ENCODE results near the gene GRIA2.

Gene GRIA2

GRCh38 chr4:157265281-157265680, 44.8 kb downstream of the GRIA2 start:
- DNase-seq (ENCODE audit: low spot score), result no peak

GRCh38 chr4:157270108-157270507, 49.6 kb downstream of the GRIA2 start:
- DNase-seq (ENCODE audit: low spot score), result no peak

DNA sequence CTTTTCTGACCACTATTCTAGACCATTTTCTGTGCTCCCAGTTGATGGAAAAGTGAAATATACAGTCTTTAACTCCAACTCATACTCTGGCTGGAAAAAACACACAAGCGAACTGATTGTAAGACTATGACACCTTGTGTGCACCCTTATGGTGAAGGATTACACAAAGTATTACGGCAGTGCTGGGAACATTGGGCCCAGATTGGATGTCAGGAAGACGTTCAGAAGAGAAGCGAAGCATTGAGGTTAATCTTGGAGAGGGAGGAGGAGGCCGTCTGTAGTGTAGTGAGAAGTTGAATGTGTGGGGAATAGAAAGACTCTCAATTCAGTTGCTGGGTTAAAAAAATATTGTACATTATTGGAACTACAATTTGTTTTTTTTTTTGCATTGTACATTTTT, 50.0 kb downstream of the GRIA2 start:
- DNase-seq (ENCODE audit: low spot score), result no peak

DNA sequence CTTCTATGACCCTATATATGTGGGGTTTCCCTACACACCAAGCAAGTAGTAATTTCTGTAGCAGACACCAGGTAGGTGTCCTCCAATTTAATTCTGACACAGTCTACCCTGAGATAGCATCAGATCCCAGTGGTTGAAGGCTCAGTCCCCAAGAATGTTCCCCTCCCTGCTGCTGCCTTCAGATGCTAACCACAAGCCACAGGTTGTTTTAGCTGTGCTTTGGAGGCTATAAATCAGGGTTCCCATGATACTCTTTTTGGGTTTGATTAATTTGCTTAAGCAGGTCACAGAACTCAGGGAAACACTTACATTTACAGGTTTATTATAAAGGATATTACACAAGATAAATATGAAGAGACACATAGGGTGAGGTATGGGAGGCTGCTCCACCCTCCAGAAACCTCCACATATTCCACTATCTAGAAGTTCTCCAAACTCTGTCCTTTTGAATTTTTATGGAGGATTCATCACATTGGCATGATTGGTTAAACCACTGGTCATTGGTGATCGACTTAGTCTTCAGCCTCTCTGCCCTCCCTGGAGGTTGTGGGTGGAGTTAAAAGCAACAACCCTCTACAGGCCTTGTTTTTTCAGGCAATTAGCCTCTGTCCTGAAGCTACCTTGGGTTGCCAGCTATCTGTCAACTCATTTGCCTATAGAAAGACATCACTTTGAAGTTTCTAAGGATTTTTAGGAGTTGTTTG, 50.8 kb downstream of the GRIA2 start:
- no peak for DNase-seq (ENCODE audit: low spot score)

- no peak for DNase-seq (ENCODE audit: low spot score)
Observed at GRCh38 chr4:157280673-157281072, 60.1 kb downstream of the GRIA2 start.

DNA sequence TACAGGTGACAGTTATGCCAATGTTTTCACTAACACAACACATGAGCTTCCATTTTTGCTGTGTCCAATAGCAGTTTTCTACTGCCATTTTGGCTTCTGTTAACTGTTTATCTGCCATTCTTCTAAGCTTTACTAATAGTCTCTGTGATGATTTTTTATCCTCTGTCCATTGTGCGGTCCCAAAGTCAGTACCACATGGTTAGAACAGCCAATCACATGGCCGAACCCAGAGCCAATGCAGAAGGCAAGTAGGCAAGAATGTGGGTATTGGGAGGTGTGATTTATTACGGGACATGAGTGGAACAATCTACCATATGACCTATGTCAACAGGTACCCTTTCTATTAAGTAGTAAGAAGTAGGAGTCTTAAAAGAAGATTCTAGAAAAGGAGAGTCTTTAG, 61.5 kb downstream of the GRIA2 start:
- no peak for DNase-seq (ENCODE audit: low spot score)

GRCh38 chr4:157287445-157287844, 66.9 kb downstream of the GRIA2 start:
- DNase-seq (ENCODE audit: low spot score), result no peak

GRCh38 chr4:157290622-157291021, 70.1 kb downstream of the GRIA2 start:
- DNase-seq (ENCODE audit: low spot score), result no peak

- DNase-seq (ENCODE audit: low spot score), result peak; percentile 26
Observed at GRCh38 chr4:157291071-157291470, 70.5 kb downstream of the GRIA2 start.

GRCh38 chr4:157293673-157294072, 73.1 kb downstream of the GRIA2 start:
- DNase-seq (ENCODE audit: low spot score), result no peak

GRCh38 chr4:157294575-157294974, 74.0 kb downstream of the GRIA2 start:
- no peak for DNase-seq (ENCODE audit: low spot score)

DNA sequence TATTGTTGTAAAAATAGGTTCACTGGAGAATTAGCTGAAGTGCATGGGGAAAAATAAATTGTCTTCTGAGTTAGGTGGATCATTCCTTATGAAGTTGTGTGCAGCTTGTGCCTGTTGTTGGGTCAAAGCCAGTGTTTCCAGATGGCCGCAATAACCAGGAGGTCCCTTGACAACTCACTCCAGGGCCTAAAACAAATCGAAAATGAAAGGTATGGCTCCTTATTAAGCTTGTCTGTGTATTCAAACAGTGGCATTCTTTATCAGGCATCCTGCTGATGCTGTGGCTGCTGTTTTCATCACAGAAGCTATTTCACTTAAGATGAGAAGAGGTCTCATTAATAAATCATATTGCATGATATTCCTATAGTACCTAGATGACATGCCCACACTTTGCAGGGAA, 80.2 kb downstream of the GRIA2 start:
- no peak for DNase-seq (ENCODE audit: low spot score)

- no peak for DNase-seq (ENCODE audit: low spot score)
Observed at GRCh38 chr4:157303471-157303960, 83.0 kb downstream of the GRIA2 start.

DNA sequence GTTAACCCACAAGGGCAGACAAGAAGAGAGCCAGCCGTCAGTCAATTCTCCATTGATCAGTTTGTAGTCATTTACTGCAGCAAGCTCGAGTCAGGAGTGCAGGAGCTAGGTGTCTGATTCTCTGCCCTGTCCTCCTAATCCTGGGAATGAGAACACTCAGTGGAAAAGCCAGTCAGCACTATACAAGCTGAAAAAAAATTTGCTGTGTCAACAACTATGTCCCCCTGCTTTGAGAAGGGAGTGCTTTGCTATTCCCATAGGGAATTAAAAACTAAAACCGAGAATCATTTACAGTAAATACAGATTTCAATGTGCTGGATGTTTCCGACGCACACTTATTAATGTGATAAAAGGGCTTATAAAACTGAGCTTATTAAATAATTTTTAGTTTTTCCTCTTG, 84.2 kb downstream of the GRIA2 start:
- no peak for DNase-seq (ENCODE audit: low spot score)

DNA sequence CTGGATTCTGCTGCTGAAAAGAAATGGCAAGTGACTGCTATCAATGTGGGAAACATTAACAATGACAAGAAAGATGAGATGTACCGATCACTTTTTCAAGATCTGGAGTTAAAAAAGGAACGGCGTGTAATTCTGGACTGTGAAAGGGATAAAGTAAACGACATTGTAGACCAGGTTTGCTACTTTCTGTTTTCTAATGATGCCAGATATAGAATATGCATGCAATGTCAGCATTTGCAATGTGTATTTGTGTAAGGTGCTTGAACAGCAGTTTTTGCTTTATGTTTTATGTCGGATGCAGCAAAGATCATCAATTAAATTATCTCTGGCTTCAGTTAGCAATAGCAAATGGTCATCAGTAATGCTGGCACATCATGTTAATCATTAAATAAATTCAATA, 92.2 kb downstream of the GRIA2 start:
- DNase-seq (ENCODE audit: low spot score), result no peak

DNA sequence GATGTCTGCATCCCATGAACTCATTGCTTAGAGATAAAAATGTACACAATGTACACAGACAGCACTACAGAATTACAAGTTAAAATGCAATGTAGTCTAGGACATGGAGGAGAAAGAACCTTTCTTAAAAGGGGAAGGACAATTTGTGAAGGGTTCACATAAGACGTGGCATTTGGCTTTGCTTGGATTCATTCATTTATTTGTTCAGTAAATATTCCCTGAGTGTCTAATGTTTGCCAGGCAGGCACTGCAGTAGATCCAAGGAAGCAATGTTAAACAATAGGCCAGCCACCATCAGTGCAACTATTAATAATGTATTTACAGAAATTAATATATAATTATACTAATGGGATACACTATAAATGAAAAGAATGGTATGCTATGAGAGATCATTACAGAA, 94.4 kb downstream of the GRIA2 start:
- DNase-seq (ENCODE audit: low spot score), result no peak

- DNase-seq (ENCODE audit: low spot score), result no peak
Observed at GRCh38 chr4:157315968-157316367, 95.4 kb downstream of the GRIA2 start.

DNA sequence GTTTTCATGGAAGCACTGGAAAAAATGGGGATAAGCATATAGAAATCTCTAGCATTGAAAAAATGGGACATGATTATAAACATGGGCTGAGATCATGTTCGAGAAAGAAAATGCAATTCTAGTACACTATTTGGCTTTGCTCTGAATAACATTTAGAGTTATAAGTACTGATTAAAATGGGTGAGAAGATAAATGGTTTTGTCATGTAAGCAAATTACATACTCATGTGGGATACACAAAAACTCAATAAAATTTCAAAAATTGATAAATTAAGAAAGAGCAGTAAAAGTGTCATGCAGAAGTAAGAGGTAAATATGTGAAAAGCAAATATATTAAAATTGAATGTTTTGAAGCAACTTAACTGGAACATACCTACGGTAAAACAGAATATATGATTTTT, 99.6 kb downstream of the GRIA2 start:
- DNase-seq (ENCODE audit: low spot score), result no peak

GRCh38 chr4:157327666-157328065, 107.1 kb downstream of the GRIA2 start:
- DNase-seq (ENCODE audit: low spot score), result no peak

DNA sequence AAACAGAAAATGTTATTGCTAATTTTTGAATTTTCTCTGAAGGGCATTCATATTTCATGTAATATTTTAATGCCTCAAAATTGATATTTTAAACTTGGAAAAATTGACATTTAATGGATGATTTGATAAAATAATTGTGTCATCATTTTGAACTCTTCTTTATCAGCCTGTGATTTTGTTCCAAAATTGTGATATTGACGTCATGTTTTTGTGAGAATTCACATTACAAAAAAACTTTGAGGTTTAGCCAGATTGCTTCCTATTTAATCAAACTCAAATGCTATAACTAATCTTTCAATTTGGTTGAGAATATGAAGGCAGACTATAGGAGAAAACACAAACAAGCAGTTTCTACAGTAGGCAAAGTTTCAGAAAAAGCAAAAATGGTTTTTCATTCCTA, 137.4 kb downstream of the GRIA2 start:
- DNase-seq (ENCODE audit: low spot score), result no peak

DNA sequence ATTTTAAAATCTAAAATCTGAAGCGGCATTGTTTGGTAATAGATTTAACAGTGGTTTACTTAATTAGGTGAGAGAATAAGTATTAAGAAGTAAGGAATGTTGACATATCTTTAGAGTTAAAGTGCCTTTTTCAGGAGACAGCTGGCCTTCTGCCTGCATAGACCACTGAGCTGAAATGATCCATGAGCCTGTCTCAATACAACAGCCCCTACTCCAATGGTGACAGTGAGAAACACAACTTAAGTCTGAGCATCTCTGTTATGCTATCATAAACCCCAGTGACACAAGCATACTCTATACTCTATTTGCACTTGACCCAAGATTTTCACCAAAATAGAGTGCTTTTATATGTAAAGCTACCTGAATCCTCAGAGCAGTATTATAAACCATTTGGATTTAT, 137.9 kb downstream of the GRIA2 start:
- no peak for DNase-seq (ENCODE audit: low spot score)

DNA sequence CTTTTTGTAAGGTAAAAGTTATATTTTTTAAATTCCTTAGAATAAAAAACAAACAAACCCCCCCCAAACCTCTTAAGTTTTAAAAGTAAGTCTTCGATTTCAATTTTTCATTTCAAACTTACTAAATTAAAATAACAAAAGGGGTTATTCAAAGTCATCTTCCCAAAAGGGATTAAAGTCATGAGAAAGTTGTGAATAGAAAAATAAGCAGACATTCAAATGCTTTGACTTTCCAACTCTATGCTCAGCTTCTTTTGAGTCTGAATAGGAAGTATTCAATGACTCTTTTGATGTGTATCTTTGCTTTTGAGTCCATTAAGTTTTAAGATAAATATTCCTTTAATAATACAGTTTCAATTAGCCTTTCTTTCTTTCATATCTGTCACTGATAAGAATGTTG, 138.3 kb downstream of the GRIA2 start:
- no peak for DNase-seq (ENCODE audit: low spot score)

DNA sequence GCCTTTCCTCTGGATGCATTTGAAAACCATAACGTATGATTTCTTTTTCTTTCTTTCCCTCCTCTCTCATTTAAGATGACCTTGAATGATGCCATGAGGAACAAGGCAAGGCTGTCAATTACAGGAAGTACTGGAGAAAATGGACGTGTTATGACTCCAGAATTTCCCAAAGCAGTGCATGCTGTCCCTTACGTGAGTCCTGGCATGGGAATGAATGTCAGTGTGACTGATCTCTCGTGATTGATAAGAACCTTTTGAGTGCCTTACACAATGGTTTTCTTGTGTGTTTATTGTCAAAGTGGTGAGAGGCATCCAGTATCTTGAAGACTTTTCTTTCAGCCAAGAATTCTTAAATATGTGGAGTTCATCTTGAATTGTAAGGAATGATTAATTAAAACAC, 142.8 kb downstream of the GRIA2 start:
- DNase-seq (ENCODE audit: low spot score), result no peak

- no peak for DNase-seq (ENCODE audit: low spot score)
Observed at GRCh38 chr4:157372154-157372553, 151.6 kb downstream of the GRIA2 start.
